Measurements from ENCODE around the gene KATNB1.

DNA sequence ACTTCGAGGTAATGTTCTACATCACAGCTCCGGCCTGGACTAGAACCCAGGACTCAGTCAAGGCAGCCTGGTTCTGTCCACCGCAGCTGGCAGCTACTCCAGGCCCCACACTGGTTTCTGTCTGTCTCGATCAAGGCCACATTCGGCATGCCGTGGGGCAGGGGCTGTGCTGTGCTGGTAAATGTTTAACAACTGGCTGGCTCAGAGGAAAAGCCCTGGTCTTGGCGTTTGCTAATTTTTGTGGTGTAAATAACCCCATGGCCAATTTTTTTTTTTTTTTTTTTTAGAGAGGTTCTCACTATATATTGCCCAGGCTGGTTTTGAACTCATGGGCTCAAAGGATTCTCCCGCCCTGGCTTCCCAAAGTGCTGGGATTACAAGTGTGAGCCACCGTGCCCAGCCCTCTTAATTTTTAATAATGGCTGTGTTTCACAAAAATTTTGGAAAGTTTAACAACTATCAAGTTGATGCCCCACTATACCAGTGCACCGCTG, 41.3 kb upstream of the KATNB1 start:
- TF ChIP-seq, protein P1, sequence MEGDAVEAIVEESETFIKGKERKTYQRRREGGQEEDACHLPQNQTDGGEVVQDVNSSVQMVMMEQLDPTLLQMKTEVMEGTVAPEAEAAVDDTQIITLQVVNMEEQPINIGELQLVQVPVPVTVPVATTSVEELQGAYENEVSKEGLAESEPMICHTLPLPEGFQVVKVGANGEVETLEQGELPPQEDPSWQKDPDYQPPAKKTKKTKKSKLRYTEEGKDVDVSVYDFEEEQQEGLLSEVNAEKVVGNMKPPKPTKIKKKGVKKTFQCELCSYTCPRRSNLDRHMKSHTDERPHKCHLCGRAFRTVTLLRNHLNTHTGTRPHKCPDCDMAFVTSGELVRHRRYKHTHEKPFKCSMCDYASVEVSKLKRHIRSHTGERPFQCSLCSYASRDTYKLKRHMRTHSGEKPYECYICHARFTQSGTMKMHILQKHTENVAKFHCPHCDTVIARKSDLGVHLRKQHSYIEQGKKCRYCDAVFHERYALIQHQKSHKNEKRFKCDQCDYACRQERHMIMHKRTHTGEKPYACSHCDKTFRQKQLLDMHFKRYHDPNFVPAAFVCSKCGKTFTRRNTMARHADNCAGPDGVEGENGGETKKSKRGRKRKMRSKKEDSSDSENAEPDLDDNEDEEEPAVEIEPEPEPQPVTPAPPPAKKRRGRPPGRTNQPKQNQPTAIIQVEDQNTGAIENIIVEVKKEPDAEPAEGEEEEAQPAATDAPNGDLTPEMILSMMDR (IDR thresholded peaks at IDR 0.05): no peak
- TF ChIP-seq POLR2A (IDR thresholded peaks at IDR 0.05): no peak
